Prostate gland (tissue), 2 donors: ENCODE results near the gene DNAI2.

Source experiments
- POLR2A ChIP-seq: fragments of 450-650 bp; IDR thresholded peaks from one replicate; pipeline ENCODE4 v1.6.1; 2016; ENCODE audit warnings: antibody characterized with exemption, mild to moderate bottlenecking
- TF ChIP-seq, protein P1 (sequence below), 4 experiments: fragments of 200-600 bp in 2 of 4; fragments of 450-650 bp in 2 of 4; sonication (generic) in 2 of 4; IDR thresholded peaks; 1 replicate in 3 of 4; 2 replicates in 1 of 4; pipeline ENCODE4 v1.5.1; 2016 to 2019; ENCODE audit warnings: antibody characterized with exemption in 4 of 4, mild to moderate bottlenecking in 2 of 4, moderate library complexity in 2 of 4

DNA sequence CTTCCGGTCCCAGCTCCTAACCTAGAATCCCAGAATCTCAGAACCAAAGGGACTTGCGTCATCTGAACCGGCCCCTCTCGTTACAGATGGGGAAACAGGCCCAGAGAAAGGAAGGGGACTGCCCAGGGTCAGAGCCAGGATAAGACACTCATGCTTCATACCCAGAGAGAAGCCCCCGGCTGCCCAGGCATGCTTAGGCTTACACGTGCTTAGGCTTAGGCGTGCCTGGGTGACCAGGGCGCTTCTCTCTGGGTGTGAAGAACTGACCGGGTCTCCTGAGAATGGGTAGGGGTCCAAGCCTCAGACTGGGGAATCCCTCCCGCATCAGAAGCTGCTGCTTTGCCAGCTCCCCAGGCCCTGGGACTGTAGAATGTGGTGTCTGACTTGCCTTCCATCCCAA is 29.9 kb upstream of the DNAI2 start:
- TF ChIP-seq POLR2A = no peak
- TF ChIP-seq, protein P1, sequence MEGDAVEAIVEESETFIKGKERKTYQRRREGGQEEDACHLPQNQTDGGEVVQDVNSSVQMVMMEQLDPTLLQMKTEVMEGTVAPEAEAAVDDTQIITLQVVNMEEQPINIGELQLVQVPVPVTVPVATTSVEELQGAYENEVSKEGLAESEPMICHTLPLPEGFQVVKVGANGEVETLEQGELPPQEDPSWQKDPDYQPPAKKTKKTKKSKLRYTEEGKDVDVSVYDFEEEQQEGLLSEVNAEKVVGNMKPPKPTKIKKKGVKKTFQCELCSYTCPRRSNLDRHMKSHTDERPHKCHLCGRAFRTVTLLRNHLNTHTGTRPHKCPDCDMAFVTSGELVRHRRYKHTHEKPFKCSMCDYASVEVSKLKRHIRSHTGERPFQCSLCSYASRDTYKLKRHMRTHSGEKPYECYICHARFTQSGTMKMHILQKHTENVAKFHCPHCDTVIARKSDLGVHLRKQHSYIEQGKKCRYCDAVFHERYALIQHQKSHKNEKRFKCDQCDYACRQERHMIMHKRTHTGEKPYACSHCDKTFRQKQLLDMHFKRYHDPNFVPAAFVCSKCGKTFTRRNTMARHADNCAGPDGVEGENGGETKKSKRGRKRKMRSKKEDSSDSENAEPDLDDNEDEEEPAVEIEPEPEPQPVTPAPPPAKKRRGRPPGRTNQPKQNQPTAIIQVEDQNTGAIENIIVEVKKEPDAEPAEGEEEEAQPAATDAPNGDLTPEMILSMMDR (IDR thresholded peaks at IDR 0.05) = no peak
